AG09309 (cell line): ENCODE results near the gene TMX4.

ENCODE experiments used
- DNase-seq: peaks from one replicate; pipeline ENCODE4 v3.0.0-alpha.2; 2010; ENCODE audit warnings: low read depth
- H3K4me3 ChIP-seq: 2 replicates; pipeline ENCODE4 v1.5.1; 2011; ENCODE audit warnings: mild to moderate bottlenecking, low read depth, low read length, moderate library complexity; ENCODE audit not compliant: control insufficient read depth
- CTCF ChIP-seq: IDR thresholded peaks from 2 replicates; pipeline ENCODE4 v1.5.1; 2011; ENCODE audit warnings: mild to moderate bottlenecking, low read depth, low read length, inconsistent platforms; ENCODE audit not compliant: insufficient read depth, control insufficient read depth; ENCODE audit errors: missing control alignments

The TMX4 gene

DNA sequence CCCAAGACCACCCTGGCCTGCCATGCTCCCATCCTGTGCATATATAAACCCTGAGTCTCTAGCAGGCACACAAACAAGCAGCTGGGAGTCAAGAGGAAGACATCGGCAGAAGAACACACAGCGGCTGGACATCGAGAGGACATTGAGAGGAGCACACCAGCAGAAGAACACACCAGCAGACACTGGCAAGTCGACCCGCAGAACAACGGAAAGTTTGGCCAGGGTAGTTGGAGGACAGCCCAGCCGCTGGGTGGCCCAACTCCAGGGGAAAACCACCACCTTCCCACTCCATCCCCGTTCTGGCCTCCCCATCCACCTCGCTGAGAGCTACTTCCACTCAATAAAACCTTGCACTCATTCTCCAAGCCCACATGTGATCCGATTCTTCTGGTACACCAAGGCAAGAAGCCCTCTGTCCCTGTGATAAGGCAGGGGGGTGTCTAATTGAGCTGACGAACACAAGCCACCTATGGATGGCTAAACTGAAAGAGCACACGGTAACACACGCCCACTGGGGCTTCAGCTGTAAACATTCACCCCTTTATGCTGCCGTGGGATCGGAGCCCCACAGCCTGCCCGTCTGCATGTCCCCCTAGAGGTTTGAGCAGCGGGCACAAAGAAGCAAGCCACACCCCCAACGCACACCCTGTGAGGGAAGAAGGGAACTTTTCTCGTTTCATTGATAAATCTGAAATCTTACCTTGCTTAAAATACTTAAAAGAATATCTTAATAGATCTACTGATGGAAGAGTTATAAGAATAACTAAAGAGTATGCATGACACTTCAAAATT is 13.8 kb downstream of the TMX4 start:
- DNase-seq, result no peak
- no peak overlapping the region for H3K4me3 ChIP-seq
- TF ChIP-seq CTCF, result no peak

GRCh38 chr20:8005033-8005432 is 14.5 kb downstream of the TMX4 start:
- TF ChIP-seq CTCF, result no peak
- H3K4me3 ChIP-seq, result no peak overlapping the region
- DNase-seq, result no peak

GRCh38 chr20:8002056-8002455 is 17.5 kb downstream of the TMX4 start:
- no peak for TF ChIP-seq CTCF
- no peak overlapping the region for H3K4me3 ChIP-seq
- no peak for DNase-seq

DNA sequence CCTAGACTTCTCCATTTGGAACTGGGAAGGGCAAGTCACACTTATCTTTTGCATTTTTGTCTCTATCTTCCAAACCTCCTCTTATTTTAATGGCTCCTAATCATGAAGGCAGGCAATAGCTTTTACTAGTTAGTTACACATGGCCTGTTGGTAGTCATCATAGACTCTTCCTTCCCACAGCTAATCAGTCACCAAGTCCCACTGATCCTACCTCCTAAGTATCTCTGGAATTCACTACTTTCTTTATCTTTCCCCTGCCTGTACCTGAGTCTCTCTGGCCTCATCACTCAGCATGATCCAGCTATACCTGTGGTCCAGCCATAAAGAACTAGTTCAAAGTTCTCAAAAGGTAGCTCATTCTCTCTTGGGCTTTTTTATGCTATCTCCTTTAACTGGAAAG is 18.8 kb downstream of the TMX4 start:
- no peak for DNase-seq
- no peak for TF ChIP-seq CTCF
- no peak overlapping the region for H3K4me3 ChIP-seq

DNA sequence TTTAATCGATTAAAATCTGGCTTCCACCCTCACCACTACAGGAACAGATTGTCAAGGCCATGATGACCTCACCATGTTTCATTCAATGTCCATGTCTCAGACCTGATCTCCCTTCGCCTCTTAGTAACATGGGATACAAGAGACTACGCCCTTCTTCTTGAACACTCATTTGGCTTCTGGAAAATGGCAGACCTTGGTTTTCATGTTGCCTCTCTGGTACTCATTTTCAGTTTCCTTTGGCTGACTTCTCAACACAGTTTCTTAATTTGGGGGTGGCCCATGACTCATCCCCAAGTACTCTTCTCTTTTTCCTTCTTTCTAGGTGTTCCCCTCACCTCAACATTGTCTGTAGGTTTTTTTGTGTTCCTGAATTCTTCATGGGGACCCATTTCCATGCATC is 22.7 kb downstream of the TMX4 start:
- DNase-seq, result no peak
- no peak for TF ChIP-seq CTCF
- no peak overlapping the region for H3K4me3 ChIP-seq

GRCh38 chr20:7994809-7995208 is 24.8 kb downstream of the TMX4 start:
- H3K4me3 ChIP-seq, result no peak overlapping the region
- no peak for DNase-seq
- no peak for TF ChIP-seq CTCF
